Choroid plexus epithelial cell (primary cell): ENCODE data around the gene LSM11.

Source experiments
- DNase-seq: peaks from one replicate; pipeline ENCODE4 v3.0.0-alpha.2; 2010; ENCODE audit warnings: low read depth
- H3K4me3 ChIP-seq: 2 replicates; pipeline ENCODE4 v1.5.1; 2011; ENCODE audit warnings: low read depth, mild to moderate bottlenecking, control low read depth, low read length, moderate library complexity
- CTCF ChIP-seq: conservative IDR thresholded peaks from 2 replicates; pipeline ENCODE4 v1.5.1; 2011; ENCODE audit warnings: low read depth, mild to moderate bottlenecking, control low read depth, inconsistent platforms, low read length, moderate library complexity

Gene LSM11

DNA sequence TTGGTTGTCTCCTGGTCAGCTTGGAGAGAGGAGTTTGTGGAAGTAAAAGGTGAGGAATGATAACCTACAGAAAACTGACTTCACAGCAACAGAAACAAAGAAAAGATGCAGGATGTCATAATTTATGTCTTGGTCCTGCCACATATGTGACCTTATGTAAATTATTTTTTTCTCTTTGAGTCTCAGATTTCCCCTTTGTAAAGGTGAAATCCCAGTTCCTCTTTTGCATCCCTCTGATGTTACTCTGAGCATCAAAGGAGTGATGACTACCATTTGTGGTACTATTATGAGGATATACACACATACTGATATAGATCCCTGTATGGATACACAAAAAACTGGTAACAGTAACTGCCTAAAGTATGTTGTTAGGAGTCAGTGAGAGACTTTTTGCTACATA lies 13.7 kb upstream of the LSM11 start:
- no peak for DNase-seq
- no peak for TF ChIP-seq CTCF
- no peak overlapping the region for H3K4me3 ChIP-seq

- no peak for TF ChIP-seq CTCF
- peak overlapping the region; percentile 96 for H3K4me3 ChIP-seq
- DNase-seq: no peak
Measured at GRCh38 chr5:157730900-157731271, 12.6 kb upstream of the LSM11 start.

GRCh38 chr5:157731272-157732129 lies 12.0 kb upstream of the LSM11 start, which contains the start of gene THG1L:
THG1L (plus strand) TSS chr5:157731420; CDS start chr5:157731441, 21 bp downstream.
- DNase-seq: peak; percentile 99
- peak within 1 kb of the TSS; percentile 96 for H3K4me3 ChIP-seq
- no peak for TF ChIP-seq CTCF

DNA sequence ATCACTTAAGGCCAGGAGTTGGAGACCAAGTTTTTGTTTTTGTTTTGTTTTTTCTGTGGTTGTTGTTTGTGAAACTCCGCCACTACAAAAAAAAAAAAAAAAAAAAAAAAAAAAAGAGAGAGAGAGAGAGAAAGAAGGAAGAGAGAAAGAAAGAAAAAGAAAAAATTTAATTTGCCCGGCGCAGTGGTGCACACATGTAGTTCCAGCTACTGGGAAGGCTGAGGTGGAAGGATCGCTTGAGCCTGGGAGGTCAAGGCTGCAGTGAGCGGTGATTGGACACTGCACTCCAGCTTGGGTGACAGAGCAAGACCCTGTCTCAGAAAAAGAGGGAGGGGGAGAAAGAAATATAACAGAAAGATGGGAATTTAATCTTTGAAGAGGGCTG lies 11.4 kb upstream of the LSM11 start:
- DNase-seq: no peak
- no peak for TF ChIP-seq CTCF

DNA sequence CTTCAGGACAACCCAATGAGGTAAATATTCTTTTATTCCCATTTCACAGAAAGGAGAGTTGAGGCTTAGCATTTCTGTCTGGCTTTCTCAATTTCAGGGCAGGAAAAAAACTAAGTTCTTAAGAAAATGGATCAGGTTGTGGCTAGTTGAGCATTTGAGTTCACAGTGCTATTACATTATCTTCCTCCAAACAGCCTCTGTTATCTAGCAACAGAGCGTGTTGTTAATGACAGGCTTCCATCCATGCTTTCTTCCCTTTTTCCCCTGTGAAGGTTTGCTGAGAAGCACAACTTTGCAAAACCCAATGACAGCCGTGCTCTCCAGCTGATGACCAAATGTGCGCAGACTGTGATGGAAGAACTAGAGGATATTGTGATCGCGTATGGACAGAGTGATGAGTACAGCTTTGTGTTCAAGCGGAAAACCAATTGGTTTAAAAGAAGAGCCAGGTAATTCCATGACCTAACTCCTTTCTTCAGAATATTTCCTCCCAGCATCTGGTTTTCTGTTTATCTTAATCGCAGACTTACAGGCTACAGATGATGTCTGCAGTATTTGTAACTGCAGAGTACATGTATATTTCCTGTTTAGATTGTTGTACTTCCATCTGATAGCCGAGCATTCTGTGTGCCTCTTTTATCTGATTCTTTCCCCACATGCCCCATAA lies 10.8 kb upstream of the LSM11 start:
- TF ChIP-seq CTCF: no peak
- H3K4me3 ChIP-seq: no peak overlapping the region
- no peak for DNase-seq

More for the DNA sequence above, 11.4 kb upstream of the LSM11 start:
- peak overlapping the region; percentile 96 for H3K4me3 ChIP-seq

GRCh38 chr5:157734436-157734835 lies 9.1 kb upstream of the LSM11 start:
- TF ChIP-seq CTCF: no peak
- H3K4me3 ChIP-seq: no peak overlapping the region
- DNase-seq: no peak
